CD4-positive, alpha-beta T cell treated with Interleukin-6 for 4 hours (primary cell): ENCODE results near the gene ADGRB3.

Experiments used
- DNase-seq: peaks from one replicate; pipeline ENCODE4 v3.0.0-alpha.2; 2020; ENCODE audit warnings: mixed read lengths

The ADGRB3 gene

DNA sequence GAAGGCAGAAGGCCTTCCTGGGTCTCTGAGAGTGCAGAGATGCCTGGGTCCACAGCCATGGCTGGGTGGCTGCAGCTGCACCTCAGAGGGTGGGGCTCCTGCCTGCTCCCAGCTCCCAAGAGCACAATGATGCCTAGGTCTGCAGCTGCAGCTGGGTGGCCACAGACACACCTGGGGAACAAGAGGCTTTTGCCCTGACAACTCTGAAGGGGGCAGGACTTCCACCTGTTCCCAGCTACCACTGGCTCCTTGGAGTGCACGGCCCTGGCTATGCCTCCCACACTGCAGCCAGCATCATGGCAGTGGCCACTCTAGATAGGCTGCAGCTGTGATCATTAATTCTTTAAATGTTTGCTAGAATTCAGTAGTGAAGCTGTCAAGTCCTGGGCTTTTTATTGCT lies 511.3 kb downstream of the ADGRB3 start:
- DNase-seq, result no peak

GRCh38 chr6:69155467-69155866 lies 520.4 kb downstream of the ADGRB3 start:
- no peak for DNase-seq

DNA sequence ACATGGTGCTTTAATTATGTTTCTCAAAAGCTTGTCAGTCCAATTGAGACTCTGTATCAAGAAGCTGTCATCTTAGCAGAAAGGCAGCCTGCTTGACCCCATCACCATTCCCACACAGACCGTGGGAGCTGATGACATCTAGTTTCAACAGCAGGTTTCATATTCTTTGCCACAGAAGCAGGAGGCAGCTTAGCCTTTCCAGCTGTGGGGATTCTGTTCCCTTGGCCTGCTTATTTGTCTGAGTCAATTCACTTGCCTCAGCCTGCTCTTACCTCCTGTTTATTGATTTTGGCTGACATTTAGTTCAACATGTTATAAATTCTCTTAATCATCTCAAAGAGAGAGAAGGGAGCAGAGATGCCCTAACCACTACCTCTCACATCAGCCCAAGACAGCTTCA lies 527.7 kb downstream of the ADGRB3 start:
- DNase-seq, result no peak

DNA sequence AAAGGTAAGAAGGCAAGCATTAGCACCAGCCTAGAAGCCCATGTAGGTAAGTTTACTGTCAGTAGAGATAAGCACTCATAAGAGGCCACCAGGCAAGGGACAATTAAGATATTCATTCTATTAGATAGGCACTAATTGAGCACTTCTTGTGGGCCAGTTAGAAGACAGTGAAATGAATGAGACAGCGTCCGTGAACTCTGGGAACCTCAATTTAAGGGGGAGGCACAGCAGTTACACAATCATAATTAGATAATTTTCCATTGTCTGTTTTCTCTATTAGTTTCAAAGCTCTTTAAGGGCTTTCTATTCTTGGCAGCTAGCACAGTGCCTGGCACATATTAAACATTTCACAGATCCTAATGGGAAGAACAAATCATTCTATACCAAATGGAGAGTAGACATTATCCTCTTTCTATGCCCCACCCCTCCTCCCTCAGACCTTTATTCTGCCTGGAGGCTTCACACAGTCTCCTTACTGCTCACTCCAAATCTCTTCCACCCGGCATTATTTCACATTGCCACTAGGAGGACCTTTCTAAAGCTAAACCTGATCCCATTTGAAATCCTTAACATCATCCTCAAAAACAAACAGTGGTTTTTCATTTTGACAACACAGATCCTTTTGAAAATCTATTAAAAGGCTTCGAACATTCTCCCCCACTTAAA lies 529.6 kb downstream of the ADGRB3 start:
- DNase-seq, result no peak

- DNase-seq, result no peak
These were observed 544.6 kb downstream of the ADGRB3 start for GRCh38 chr6:69179681-69180080.

DNA sequence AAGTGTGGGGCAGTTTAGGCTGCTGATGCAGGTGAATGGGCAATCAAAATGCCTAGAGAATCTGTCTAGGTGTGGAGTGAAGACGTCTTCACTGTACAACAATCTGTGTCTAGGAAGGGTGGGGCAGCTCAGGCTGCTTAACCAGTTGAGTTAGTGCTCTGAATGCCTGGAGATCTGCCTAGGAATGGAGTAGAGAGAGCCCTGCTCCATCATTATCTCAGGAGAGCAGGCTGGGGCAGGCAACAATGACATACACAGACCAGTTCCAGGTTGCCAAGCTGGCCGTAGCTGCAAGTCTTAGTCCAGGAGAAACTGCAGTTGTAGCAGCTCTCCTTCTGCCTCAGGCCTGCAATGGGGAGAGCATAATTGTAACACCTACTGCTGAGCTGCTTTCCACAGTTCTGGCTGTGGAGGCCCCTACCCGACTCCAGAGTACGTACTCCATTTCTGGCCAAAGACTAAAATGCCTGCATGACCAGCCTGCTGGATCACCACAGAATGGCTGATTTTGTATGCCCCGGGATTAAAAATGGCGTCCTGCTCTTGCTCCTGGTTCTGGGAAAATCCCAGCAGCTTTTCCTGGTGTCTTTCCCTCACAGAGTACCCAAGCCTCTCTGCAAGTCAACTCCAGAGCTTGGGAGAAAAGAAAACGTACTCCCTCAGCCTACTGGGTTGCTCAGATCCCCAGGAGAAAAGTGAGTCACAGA lies 545.4 kb downstream of the ADGRB3 start:
- DNase-seq, result no peak

GRCh38 chr6:69181964-69182363 lies 546.9 kb downstream of the ADGRB3 start:
- no peak for DNase-seq

- DNase-seq, result no peak
These were observed 550.2 kb downstream of the ADGRB3 start for GRCh38 chr6:69185276-69185675.

- no peak for DNase-seq
These were observed 567.7 kb downstream of the ADGRB3 start for GRCh38 chr6:69202768-69203167.

DNA sequence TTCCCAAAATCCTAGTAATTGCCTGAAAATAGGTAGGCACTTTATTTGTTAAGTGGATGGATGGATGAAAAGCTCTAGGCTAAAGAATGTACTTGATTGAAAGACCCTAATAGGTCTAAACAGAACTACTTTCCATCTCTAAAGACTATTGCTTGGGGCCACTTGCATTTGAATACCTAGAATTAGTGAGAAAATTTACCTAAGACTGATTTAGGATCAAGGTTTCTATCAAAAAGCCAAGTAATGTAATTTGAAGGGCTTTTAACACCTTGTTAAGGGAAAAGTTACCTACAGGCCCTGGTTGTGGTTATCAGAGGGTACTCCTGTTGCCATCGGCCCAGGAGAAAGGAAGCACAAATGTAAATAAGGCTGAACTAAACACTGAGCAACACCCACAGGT lies 581.0 kb downstream of the ADGRB3 start:
- DNase-seq, result no peak

GRCh38 chr6:69217343-69217742 lies 582.3 kb downstream of the ADGRB3 start:
- DNase-seq, result no peak

DNA sequence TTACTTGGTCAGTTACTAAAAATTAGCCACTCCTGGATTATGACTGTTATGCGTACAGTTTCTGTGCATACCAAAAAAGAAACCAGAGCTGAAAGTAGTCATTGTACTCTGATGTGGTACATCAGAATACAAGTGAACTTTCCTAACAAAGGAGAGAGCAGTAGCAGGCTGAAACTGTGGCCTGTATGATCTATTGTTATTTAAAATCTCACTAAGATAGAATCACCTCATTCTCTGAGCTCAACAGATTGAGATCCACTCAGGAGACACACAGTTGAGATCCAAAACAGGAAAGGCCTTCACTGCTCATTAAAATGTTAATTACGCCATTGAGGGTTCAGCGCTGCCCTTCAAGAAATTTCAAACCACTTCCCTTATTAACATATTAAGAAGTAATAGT lies 585.3 kb downstream of the ADGRB3 start:
- DNase-seq, result no peak

DNA sequence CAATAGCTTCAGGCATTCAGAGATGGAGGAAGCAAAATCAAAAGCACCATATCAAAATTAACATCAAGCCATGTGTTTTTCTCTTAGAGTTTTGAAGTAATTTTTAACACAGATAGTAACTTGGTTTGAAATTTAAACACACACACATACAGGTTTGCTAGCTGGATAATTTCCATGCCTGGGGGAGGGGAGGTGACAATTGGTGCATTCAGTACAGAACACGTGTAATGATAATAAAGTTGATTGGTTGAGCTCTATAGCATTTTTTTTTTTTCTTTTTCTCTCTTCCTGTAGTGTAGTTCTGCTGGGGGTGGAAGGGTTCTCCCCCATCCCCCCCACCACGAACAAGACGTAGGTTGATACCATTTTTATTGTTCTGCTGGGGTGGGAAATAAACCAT lies 596.9 kb downstream of the ADGRB3 start:
- no peak for DNase-seq

DNA sequence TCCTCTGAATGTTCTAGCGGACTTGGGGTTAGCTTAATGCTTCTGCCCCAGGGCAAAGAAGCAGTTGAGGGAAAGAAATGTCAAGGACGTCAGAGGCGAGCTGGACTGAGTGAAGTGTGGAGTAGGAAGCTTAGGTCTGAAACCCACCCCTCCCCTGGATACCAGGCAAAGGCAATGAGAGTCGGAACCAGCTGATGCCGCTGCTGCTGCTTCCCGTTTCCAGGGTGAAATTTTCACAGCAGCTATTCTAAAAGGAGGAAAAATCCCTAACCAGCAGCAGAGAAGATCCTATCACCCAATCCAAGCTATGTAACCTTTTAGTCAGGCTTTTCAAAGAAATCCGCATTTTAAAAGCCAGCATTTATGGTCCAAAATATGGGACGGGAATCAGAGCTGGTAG lies 597.4 kb downstream of the ADGRB3 start:
- DNase-seq, result no peak

GRCh38 chr6:69232911-69233448 lies 597.9 kb downstream of the ADGRB3 start:
- DNase-seq, result peak; percentile 7

DNA sequence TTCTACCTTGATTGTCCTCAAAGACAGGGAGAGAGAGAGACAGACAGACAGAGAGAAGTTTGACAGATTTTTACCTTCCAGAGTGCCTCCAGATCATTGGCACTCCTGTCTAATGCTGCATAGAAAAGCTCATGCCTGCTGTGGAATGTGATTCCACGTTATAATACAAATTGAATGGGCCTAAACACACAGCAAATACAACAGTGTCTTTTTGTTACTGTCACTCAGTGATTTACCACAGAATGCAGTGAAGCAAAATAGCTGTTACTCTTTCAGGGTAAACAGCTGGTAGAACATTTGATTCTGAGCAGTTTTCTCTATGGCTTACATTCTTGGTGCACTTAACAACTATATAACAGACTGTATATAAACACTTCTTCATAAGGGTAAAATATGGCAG lies 603.0 kb downstream of the ADGRB3 start:
- no peak for DNase-seq

DNA sequence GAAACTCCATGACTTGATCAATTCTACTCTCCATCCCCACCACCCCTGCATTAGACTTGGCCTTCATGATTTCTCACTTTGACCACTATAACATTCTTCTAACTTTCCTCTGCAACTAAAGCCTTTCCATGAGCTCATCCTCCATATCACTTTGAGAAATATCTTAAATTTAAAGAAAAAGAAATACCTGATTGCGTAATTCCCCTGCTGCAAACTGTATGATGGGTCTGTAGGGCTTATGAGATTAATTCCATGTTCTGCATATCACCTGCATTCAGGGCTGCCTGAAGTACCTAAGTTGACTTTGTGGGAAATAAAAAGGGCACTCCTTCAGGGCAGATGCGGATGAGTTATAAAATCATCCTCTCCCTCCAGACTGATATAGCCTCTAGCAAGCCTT lies 611.9 kb downstream of the ADGRB3 start:
- no peak for DNase-seq

DNA sequence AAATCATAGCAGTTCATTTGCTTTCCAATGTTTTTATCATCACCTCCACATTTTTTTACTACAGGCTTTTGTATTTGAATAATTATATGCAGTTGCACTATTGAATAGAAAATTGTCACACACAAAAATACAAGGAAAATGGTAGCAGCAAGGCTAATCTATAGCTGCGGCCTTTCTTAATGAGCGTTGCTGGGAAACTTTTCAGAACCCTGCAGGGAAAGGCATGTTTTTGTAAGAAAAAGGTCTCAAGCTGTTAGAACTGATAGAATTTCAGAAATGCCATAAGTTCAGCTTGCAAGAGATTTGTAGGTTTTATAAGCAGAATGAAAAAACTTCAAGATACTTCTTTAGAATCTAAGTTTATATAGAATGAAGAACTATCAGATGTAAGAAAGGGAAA lies 625.9 kb downstream of the ADGRB3 start:
- DNase-seq, result no peak

- no peak for DNase-seq
These were observed 628.2 kb downstream of the ADGRB3 start for GRCh38 chr6:69263297-69263696.

GRCh38 chr6:69265090-69265489 lies 630.0 kb downstream of the ADGRB3 start:
- DNase-seq, result no peak

DNA sequence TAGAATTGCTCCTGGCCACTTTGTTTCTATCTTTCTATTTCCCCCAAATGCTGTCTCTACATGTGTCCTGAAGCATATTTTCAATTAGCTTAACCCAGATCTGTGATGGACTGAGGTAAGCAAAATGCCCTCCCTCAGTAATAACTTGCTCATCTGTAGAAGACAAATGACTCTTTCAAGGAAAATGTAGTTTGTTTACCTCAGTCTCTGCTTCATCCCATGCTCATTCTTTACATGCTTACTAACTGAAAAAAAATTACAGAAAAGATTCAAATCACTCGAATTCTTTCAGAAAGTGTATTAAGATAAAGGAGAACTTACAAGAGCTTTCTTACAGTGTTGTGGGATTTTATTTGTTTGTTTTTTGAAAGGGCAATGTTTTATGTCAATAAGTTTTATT lies 630.6 kb downstream of the ADGRB3 start:
- no peak for DNase-seq

- DNase-seq, result no peak
These were observed 641.1 kb downstream of the ADGRB3 start for GRCh38 chr6:69276204-69276603.

GRCh38 chr6:69279805-69280204 lies 644.7 kb downstream of the ADGRB3 start:
- no peak for DNase-seq

GRCh38 chr6:69280858-69281257 lies 645.8 kb downstream of the ADGRB3 start:
- DNase-seq, result no peak
